HG03103 (cell line): ENCODE results near the gene MCOLN1.

Experiments used
- ATAC-seq: cut with Tn5 transposase; IDR thresholded peaks from one replicate; pipeline ENCODE4 v1.9.1; 2021; ENCODE audit warnings: low read depth; ENCODE audit not compliant: unreplicated experiment

Gene MCOLN1

GRCh38 chr19:7522072-7522922 lies at the start of gene MCOLN1:
Gene MCOLN1, plus strand, starts transcription at chr19:7522624. Its CDS starts 127 bp downstream, at chr19:7522751.
- peak; percentile 76 for ATAC-seq

GRCh38 chr19:7475665-7476064 lies 46.8 kb upstream of the MCOLN1 start:
- ATAC-seq: no peak

GRCh38 chr19:7476241-7476640 lies 46.2 kb upstream of the MCOLN1 start:
- ATAC-seq: no peak

GRCh38 chr19:7476777-7477494 lies 45.5 kb upstream of the MCOLN1 start:
- ATAC-seq: no peak

- ATAC-seq: no peak
These were observed 44.7 kb upstream of the MCOLN1 start for GRCh38 chr19:7477758-7478157.

- ATAC-seq: no peak
These were observed 44.1 kb upstream of the MCOLN1 start for GRCh38 chr19:7478173-7478842.

- no peak for ATAC-seq
These were observed 43.6 kb upstream of the MCOLN1 start for GRCh38 chr19:7478843-7479227.

GRCh38 chr19:7480222-7480969 lies 42.0 kb upstream of the MCOLN1 start:
- ATAC-seq: no peak

- ATAC-seq: no peak
These were observed 41.5 kb upstream of the MCOLN1 start for GRCh38 chr19:7480970-7481255.

- ATAC-seq: no peak
These were observed 39.6 kb upstream of the MCOLN1 start for GRCh38 chr19:7482584-7483439.

GRCh38 chr19:7483720-7484201 lies 38.7 kb upstream of the MCOLN1 start:
- no peak for ATAC-seq

GRCh38 chr19:7486923-7487322 lies 35.5 kb upstream of the MCOLN1 start:
- no peak for ATAC-seq

GRCh38 chr19:7488736-7489353 lies 33.6 kb upstream of the MCOLN1 start, which contains the start of gene PEX11G:
Gene PEX11G, minus strand, starts transcription at chr19:7489035. Its CDS starts 25 bp downstream, at chr19:7489010.
- ATAC-seq: no peak

GRCh38 chr19:7489609-7490044 lies 32.8 kb upstream of the MCOLN1 start:
- ATAC-seq: no peak

GRCh38 chr19:7492142-7492541 lies 30.3 kb upstream of the MCOLN1 start:
- no peak for ATAC-seq

- no peak for ATAC-seq
These were observed 29.9 kb upstream of the MCOLN1 start for GRCh38 chr19:7492558-7492957.

GRCh38 chr19:7494416-7495098 lies 27.9 kb upstream of the MCOLN1 start:
- ATAC-seq: no peak

- no peak for ATAC-seq
These were observed 25.1 kb upstream of the MCOLN1 start for GRCh38 chr19:7497292-7497691.
